ENCODE measurements around the gene TACC2. TPM values are rescaled to one million over a fixed set of nuclear protein-coding genes. Genes with fewer than 3 reads are reported as not detected.

The TACC2 gene
- total RNA-seq, 1 donor from 2014 or later = 13.4 TPM

DNA sequence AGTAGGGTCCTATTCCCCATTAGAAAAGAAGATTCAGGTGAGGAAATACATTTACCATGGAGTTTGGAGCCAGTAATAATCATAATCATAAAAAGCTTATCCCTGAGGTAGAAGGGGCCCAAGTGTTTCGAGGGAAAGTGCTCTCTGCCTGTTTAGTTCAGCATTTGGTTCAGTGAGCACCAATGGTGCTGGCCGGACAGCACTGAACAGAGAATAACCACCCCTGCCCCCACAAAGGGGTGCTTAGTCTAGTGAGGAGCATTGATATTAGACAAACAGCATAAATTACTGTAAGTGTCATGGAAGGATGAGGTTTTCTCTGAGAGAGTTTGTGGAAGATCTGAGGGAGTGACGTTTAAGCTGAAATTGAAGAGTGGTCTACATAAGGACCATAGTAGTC lies 39.5 kb upstream of the TACC2 start:
- H3K36me3 ChIP-seq (ENCODE audit: control insufficient read depth, insufficient read depth, low read length) = no peaks in the 10 kb centered on the region
- FAIRE-seq (no peak), DNase-seq (ENCODE audit: low read depth) (no peak)
- no peak overlapping the region for H3K4me3 ChIP-seq (ENCODE audit: low read depth, low read length)
- no peaks in the 10 kb centered on the region for H3K27me3 ChIP-seq (ENCODE audit: control insufficient read depth, insufficient read depth, low read length)
- TF ChIP-seq, protein P1, sequence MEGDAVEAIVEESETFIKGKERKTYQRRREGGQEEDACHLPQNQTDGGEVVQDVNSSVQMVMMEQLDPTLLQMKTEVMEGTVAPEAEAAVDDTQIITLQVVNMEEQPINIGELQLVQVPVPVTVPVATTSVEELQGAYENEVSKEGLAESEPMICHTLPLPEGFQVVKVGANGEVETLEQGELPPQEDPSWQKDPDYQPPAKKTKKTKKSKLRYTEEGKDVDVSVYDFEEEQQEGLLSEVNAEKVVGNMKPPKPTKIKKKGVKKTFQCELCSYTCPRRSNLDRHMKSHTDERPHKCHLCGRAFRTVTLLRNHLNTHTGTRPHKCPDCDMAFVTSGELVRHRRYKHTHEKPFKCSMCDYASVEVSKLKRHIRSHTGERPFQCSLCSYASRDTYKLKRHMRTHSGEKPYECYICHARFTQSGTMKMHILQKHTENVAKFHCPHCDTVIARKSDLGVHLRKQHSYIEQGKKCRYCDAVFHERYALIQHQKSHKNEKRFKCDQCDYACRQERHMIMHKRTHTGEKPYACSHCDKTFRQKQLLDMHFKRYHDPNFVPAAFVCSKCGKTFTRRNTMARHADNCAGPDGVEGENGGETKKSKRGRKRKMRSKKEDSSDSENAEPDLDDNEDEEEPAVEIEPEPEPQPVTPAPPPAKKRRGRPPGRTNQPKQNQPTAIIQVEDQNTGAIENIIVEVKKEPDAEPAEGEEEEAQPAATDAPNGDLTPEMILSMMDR (IDR thresholded peaks at IDR 0.05; ENCODE audit: insufficient read depth, low read length, severe bottlenecking) = no peak

DNA sequence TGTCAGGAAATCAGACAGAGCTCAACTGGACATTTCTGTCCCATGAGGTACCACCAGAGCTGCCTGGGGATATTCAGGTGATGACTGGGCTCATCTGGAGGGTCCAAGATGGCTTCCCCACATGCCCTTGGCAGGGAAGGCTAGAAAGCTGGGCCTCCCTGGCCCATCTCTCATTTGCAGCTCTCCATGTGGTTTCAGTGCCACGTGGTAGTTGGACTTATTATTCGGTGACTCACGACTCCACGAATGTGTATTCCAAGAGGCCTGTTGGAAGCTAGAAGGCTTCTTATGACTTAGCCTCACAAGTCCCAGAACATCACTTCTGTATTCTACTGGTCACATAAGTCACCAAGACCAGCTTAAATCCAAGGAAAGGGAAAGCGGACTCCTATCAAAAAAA lies 36.7 kb upstream of the TACC2 start:
- Histone ChIP-seq H3K4me3 (ENCODE audit: low read depth, low read length) (no peak overlapping the region), H3K27me3 (ENCODE audit: control insufficient read depth, insufficient read depth, low read length) (no peaks in the 10 kb centered on the region), H3K36me3 (ENCODE audit: control insufficient read depth, insufficient read depth, low read length) (no peaks in the 10 kb centered on the region)
- TF ChIP-seq, protein P1 (IDR thresholded peaks at IDR 0.05; ENCODE audit: insufficient read depth, low read length, severe bottlenecking) = no peak
- DNase-seq (ENCODE audit: low read depth) (no peak), FAIRE-seq (no peak)

DNA sequence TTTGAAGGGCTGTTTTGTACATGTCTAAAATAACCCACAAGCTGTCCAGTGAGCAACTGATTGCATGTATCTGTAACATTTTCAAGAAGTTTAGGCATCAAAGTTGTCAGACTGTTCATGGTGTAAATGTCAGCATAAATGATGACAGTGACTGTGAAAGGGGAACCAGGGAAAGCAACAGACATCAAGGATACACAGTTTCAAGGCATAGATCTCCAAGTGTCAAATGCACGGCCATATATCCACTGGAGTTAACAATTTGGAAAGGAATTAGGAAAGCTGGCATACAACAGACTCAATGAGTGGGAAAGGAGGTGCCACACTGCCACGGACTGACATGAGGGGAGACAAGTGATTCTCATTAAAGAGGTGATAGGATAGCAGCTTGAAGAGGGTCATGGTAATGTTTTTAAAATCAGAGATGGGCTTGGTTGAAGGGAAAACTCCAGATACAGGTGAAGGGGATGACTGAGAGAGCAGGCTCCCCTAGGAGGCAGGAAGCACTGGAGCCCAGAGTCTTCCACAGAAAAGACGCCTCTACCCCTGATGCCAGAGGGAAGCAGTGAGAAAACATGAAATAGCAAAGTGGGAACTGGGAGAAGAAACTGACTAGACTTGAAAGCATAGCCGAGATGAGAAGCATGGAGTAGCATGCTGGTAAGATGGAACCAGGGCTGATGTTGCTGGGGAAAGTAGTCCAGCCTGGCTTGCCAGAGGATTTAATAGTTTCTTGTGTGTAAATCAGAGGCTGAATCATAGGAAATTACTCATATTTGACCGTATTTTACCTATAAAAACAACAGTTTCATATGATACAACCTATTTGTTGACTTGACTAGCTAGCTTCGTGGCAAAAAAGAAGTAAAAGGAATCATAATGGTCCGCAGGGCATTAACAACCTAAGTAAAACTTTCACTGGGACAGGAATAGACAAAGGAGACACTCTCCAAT lies 32.6 kb upstream of the TACC2 start:
- H3K27me3 ChIP-seq (ENCODE audit: control insufficient read depth, insufficient read depth, low read length) = no peaks in the 10 kb centered on the region
- H3K36me3 ChIP-seq (ENCODE audit: control insufficient read depth, insufficient read depth, low read length) = no peaks in the 10 kb centered on the region
- DNase-seq (ENCODE audit: low read depth) = peak; percentile 92
- peak; percentile 62 for FAIRE-seq
- TF ChIP-seq, protein P1 (IDR thresholded peaks at IDR 0.05; ENCODE audit: insufficient read depth, low read length, severe bottlenecking) = no peak
- H3K4me3 ChIP-seq (ENCODE audit: low read depth, low read length) = no peak overlapping the region

DNA sequence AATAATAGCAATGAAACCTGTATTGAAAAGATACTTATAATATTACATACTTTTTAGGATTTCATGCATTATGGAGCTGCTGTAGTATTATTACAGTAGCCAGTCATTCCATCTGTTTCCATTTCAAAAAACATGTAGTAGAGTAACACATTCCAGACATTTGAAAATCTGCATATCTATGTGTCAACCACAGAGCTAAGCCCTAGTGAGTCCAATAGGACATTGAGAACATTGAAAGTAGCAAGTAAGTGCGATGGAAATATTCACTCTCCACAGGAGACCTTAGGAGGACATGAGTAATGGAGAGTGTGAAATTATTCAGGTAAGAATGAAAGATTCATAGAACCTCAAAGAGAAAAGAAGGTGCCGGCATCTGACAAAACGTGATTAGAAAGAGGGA lies 29.3 kb upstream of the TACC2 start:
- H3K4me3 ChIP-seq (ENCODE audit: low read depth, low read length) = no peak overlapping the region
- no peak for DNase-seq (ENCODE audit: low read depth)
- no peak for FAIRE-seq
- TF ChIP-seq, protein P1 (IDR thresholded peaks at IDR 0.05; ENCODE audit: insufficient read depth, low read length, severe bottlenecking) = no peak
- no peaks in the 10 kb centered on the region for H3K27me3 ChIP-seq (ENCODE audit: control insufficient read depth, insufficient read depth, low read length)
- H3K36me3 ChIP-seq (ENCODE audit: control insufficient read depth, insufficient read depth, low read length) = no peaks in the 10 kb centered on the region

DNA sequence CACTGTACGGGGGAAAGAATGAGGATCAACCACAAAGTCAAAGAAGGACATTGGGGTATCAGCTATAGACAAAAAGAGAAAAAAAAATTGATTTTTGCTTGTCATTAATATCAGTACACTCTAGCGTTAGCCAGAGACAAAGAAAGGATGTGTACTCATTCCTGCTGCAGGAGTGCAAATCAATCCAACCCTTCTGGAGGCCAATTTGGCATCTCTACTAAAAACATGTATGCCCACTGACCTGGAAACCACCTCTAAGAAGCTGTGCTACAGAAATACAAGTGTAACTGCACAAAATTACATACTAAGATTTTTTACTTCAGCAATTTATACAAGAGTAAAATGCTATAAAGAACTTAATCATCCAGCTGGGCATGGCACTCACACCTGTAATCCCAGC lies 27.5 kb upstream of the TACC2 start:
- DNase-seq (ENCODE audit: low read depth) (no peak), FAIRE-seq (no peak)
- Histone ChIP-seq H3K27me3 (ENCODE audit: control insufficient read depth, insufficient read depth, low read length) (no peaks in the 10 kb centered on the region), H3K4me3 (ENCODE audit: low read depth, low read length) (no peak overlapping the region), H3K36me3 (ENCODE audit: control insufficient read depth, insufficient read depth, low read length) (peaks cover 3% of the 10 kb centered on the region)
- TF ChIP-seq, protein P1 (IDR thresholded peaks at IDR 0.05; ENCODE audit: insufficient read depth, low read length, severe bottlenecking) = no peak
